NCI-H748 treated with DMSO at 0.1 percent for 48 hours (cell line): Measurements from ENCODE around the gene HIGD1A.

Experiments
- DNase-seq: peaks from one replicate; lab custom pipeline; 2025; lab: John Stamatoyannopoulos, UW

The HIGD1A gene

GRCh38 chr3:42804106-42804830 lies at the start of gene HIGD1A:
Gene HIGD1A (minus strand): TSS chr3:42804490. CDS start chr3:42794253, 10,237 bp downstream.
- peak; percentile 86 for DNase-seq

GRCh38 chr3:42853739-42854302 lies 49.5 kb upstream of the HIGD1A start:
- DNase-seq, result peak; percentile 14

DNA sequence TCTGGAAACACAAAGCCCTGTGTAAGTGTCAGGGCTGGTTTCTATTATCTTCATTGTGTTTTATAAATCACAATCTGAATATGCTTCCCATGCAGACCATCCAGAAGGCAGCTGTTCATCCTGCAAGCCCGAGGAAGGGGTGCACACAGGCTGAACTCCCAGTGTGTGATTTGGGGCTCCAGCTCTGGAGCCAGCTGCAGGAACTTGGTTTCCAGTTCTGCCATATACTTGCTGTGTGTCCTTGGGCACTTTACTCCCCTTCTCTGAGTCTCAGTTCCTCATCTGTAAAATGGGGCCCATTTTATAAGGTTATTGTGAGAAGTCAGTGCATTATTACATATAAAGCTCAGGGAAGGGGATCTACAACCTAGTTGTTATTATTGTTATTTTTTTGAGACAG lies 48.8 kb upstream of the HIGD1A start:
- no peak for DNase-seq

GRCh38 chr3:42852441-42852840 lies 48.2 kb upstream of the HIGD1A start:
- no peak for DNase-seq

DNA sequence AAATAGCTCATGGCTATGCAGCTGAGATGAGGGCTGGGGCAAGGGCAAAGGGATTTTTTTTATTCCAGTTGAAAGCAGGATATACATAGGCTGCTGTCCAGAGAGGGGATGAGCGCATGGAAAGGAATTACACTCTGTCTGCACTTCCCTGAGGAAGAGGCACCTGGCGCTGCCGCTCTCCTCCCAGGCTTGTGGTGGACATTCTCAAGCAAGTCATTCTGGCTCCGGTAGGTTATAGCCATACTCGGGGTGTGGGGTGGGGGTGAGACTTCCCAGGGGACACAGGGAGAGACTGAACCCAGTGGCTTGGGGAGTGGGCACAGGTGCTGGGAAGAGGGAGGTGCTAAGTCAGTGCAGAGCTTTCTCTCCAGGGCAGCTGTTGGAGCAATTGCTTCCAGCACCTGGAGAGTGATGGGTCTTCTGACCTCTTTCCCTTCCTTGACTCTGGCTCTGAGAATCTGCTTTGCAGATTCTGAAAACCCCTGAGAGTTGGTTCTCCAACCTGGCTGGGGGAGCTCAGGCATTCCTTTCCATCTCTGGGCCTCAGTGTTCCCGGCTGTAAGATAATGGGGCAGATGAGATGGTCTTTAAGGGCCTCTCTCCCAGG lies 47.0 kb upstream of the HIGD1A start:
- DNase-seq, result no peak

GRCh38 chr3:42850263-42850662 lies 46.0 kb upstream of the HIGD1A start:
- no peak for DNase-seq

GRCh38 chr3:42849017-42849416 lies 44.7 kb upstream of the HIGD1A start:
- DNase-seq, result no peak

GRCh38 chr3:42847731-42848130 lies 43.4 kb upstream of the HIGD1A start:
- DNase-seq, result no peak

DNA sequence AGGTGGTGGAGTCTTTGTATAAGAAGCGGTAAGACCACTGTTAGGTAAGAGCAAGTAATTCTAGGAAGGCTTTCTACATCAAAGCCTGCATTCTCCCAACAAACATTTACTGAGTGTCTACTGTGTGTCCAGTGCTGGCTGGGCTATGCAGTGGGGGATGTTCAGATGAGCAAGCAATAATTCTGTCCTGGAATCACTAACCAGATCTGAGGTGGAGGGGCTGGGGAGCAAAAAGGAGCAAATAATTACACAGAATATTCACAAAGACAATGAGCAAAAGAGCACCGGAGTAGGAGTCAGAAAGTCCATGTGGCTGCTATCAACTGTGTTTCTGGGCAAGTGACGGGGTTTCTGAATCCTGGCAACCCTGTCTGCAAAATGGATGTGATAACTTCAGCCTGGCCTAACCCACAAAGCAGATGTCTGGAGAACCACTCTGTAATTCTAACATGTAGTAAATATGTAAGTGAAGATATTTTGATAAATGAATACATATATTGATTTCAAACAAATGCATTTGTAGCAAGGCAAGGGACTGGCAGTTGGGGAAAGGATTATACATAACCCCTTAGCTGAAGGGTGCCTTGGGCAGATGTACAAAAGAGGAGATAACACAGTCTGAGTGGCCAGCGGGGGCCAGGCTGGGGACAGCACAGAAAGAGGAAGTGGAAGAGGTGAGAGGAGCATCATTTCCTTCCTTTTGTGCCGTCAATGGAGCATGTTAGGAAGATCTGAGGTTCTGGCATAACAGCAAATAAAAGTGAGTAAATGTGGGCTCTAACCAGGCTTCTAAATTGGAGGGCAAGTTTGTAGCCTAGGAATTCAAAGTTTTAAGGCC lies 42.6 kb upstream of the HIGD1A start:
- DNase-seq, result no peak

GRCh38 chr3:42844815-42845214 lies 40.5 kb upstream of the HIGD1A start:
- DNase-seq, result no peak

GRCh38 chr3:42844412-42844713 lies 40.1 kb upstream of the HIGD1A start:
- no peak for DNase-seq

DNA sequence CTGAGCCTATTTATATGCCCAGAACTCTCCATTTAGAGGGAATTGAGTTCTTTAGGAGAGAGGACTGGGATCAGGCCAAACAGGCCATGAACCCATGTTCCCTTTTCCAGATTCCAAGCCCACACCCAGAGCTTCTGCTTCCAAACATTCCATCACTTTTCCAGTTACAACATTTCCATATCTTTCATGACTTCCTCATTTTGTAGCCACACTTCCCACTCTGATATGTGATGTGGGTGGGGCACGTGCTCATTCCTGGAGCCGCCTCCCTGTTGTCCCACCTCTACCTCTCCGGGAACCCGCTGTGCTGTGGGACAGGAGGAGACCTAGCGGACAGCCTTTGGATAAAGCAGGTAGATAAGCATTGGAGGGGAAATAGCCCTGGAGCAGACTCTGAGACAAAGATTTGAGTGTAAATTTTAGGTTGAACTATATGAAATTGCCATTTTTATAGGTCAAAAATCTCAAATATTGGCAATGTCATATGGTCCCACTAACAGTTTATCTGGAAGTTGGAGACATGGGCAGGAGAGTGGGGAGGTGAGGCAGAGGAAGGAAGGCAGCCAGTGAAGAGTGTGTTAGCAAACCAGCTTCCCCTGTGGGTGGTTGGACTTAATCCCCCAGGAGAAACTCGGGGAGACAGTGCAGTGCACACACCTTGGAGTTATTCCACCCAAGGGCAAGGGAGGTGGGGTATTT lies 39.6 kb upstream of the HIGD1A start:
- DNase-seq, result no peak

DNA sequence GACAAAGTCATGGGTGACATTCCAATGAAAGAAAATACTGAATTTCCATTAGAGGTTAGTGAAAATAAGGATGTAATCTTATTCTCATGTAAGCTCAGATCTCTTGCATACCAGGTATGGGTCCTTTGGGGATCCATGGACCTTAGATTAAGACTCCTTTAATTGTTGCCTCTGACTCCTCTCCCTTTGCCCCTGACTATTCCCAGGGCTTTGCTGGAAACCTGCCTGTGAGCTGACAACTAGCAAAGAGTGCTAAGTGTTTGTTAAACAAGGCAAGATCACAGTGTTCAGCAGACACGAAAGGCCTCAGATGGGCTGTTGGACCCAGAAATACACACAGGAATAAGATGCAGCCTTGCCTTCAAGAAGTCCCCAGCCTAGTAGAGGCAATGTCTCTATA lies 37.0 kb upstream of the HIGD1A start:
- no peak for DNase-seq

GRCh38 chr3:42839616-42840015 lies 35.3 kb upstream of the HIGD1A start:
- DNase-seq, result peak; percentile 34

- no peak for DNase-seq
Measured at GRCh38 chr3:42838571-42838970, 34.3 kb upstream of the HIGD1A start.

- no peak for DNase-seq
Measured at GRCh38 chr3:42836150-42837123, 32.1 kb upstream of the HIGD1A start.

- peak; percentile 22 for DNase-seq
Measured at GRCh38 chr3:42831321-42831713, 27.0 kb upstream of the HIGD1A start.

GRCh38 chr3:42830437-42831320 lies 26.4 kb upstream of the HIGD1A start:
- no peak for DNase-seq

- no peak for DNase-seq
Measured at GRCh38 chr3:42829628-42830436, 25.5 kb upstream of the HIGD1A start.
